HEK293 (cell line): ENCODE measurements around the gene LCORL.
"Not testable (repeated sequence)": the region's sequence is repeated elsewhere in the genome, so short reads cannot be mapped to it uniquely, and the experiment has no call there.

ENCODE experiments used
- GLI4 ChIP-seq: fragments of 450-650 bp; formaldehyde crosslinking; IDR thresholded peaks from 2 replicates; pipeline ENCODE4 v1.5.1; 2016; ENCODE audit warnings: missing biosample characterization, missing genetic modification characterization
- KLF16 ChIP-seq: fragments of 450-650 bp; formaldehyde crosslinking; IDR thresholded peaks from 2 replicates; pipeline ENCODE4 v1.5.1; 2017; ENCODE audit warnings: missing biosample characterization, missing genetic modification characterization
- SALL2 ChIP-seq: fragments of 450-650 bp; formaldehyde crosslinking; IDR thresholded peaks from 2 replicates; pipeline ENCODE4 v1.5.0; 2017; ENCODE audit warnings: missing biosample characterization, mild to moderate bottlenecking, missing genetic modification characterization, borderline replicate concordance
- ZBTB21 ChIP-seq: fragments of 450-650 bp; formaldehyde crosslinking; IDR thresholded peaks from 2 replicates; pipeline ENCODE4 v1.5.1; 2017; ENCODE audit warnings: missing biosample characterization, missing genetic modification characterization
- ZBTB48 ChIP-seq: fragments of 450-650 bp; formaldehyde crosslinking; IDR thresholded peaks from 2 replicates; pipeline ENCODE4 v1.5.1; 2016; ENCODE audit warnings: missing biosample characterization, missing genetic modification characterization
- ZFP37 ChIP-seq: fragments of 450-650 bp; formaldehyde crosslinking; IDR thresholded peaks from 2 replicates; pipeline ENCODE4 v1.5.1; 2016; ENCODE audit warnings: missing biosample characterization, missing genetic modification characterization
- ZNF138 ChIP-seq: fragments of 450-650 bp; formaldehyde crosslinking; IDR thresholded peaks from 2 replicates; pipeline ENCODE4 v1.5.1; 2016; ENCODE audit warnings: missing biosample characterization, missing genetic modification characterization, borderline replicate concordance
- ZNF530 ChIP-seq: fragments of 450-650 bp; formaldehyde crosslinking; IDR thresholded peaks from 2 replicates; pipeline ENCODE4 v1.5.1; 2016; ENCODE audit warnings: low read depth, missing biosample characterization, missing genetic modification characterization
- ZNF670 ChIP-seq: fragments of 450-650 bp; formaldehyde crosslinking; IDR thresholded peaks from 2 replicates; pipeline ENCODE4 v1.5.1; 2016; ENCODE audit warnings: missing biosample characterization, missing genetic modification characterization, low read depth
- ZNF830 ChIP-seq: fragments of 450-650 bp; IDR thresholded peaks from 2 replicates; pipeline ENCODE4 v1.5.0; 2018; ENCODE audit warnings: missing biosample characterization, missing genetic modification characterization, low read depth, mild to moderate bottlenecking, moderate library complexity
- TF ChIP-seq, protein P1 (sequence below): fragments of 450-650 bp; formaldehyde crosslinking; IDR thresholded peaks from 2 replicates; pipeline ENCODE4 v1.5.1; 2016; ENCODE audit warnings: missing biosample characterization, missing genetic modification characterization
- TF ChIP-seq, protein P2 (sequence below): fragments of 450-650 bp; formaldehyde crosslinking; IDR thresholded peaks from 2 replicates; pipeline ENCODE4 v1.5.1; 2016; ENCODE audit warnings: missing biosample characterization, missing genetic modification characterization

DNA sequence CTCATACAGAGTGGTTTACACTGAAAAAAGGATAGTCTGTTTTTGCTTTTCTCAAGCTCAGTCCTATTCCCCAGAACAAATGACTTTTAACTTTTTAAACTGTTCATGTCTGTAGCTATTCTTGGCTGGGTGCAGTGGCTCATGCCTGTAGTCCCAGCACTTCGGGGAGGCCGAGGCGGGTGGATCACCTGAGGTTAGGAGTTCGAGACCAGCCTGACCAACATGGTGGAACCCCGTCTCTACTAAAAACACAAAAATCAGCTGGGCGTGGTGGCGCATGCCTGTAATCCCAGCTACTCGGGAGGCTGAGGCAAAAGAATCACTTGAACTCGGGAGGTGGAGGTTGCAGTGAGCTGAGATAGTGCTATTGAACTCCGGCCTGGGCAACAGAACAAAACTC is 14.8 kb upstream of the LCORL start:
- TF ChIP-seq, protein P1, sequence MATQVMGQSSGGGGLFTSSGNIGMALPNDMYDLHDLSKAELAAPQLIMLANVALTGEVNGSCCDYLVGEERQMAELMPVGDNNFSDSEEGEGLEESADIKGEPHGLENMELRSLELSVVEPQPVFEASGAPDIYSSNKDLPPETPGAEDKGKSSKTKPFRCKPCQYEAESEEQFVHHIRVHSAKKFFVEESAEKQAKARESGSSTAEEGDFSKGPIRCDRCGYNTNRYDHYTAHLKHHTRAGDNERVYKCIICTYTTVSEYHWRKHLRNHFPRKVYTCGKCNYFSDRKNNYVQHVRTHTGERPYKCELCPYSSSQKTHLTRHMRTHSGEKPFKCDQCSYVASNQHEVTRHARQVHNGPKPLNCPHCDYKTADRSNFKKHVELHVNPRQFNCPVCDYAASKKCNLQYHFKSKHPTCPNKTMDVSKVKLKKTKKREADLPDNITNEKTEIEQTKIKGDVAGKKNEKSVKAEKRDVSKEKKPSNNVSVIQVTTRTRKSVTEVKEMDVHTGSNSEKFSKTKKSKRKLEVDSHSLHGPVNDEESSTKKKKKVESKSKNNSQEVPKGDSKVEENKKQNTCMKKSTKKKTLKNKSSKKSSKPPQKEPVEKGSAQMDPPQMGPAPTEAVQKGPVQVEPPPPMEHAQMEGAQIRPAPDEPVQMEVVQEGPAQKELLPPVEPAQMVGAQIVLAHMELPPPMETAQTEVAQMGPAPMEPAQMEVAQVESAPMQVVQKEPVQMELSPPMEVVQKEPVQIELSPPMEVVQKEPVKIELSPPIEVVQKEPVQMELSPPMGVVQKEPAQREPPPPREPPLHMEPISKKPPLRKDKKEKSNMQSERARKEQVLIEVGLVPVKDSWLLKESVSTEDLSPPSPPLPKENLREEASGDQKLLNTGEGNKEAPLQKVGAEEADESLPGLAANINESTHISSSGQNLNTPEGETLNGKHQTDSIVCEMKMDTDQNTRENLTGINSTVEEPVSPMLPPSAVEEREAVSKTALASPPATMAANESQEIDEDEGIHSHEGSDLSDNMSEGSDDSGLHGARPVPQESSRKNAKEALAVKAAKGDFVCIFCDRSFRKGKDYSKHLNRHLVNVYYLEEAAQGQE (tag by site-specific recombination), result not testable (repeated sequence)
- not testable (repeated sequence) for TF ChIP-seq KLF16, ZNF670, SALL2, GLI4, ZFP37, ZNF830, ZBTB21, ZNF530, ZBTB48, ZNF138 (tag by site-specific recombination)
- TF ChIP-seq, protein P2, sequence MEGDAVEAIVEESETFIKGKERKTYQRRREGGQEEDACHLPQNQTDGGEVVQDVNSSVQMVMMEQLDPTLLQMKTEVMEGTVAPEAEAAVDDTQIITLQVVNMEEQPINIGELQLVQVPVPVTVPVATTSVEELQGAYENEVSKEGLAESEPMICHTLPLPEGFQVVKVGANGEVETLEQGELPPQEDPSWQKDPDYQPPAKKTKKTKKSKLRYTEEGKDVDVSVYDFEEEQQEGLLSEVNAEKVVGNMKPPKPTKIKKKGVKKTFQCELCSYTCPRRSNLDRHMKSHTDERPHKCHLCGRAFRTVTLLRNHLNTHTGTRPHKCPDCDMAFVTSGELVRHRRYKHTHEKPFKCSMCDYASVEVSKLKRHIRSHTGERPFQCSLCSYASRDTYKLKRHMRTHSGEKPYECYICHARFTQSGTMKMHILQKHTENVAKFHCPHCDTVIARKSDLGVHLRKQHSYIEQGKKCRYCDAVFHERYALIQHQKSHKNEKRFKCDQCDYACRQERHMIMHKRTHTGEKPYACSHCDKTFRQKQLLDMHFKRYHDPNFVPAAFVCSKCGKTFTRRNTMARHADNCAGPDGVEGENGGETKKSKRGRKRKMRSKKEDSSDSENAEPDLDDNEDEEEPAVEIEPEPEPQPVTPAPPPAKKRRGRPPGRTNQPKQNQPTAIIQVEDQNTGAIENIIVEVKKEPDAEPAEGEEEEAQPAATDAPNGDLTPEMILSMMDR, result not testable (repeated sequence)
